Testis (tissue), 3 donors: ENCODE data around the gene CROT. TPM values are rescaled to one million over a fixed set of nuclear protein-coding genes. Genes with fewer than 3 reads are reported as not detected.

ENCODE experiments used
- DNase-seq: peaks from one replicate; pipeline ENCODE4 v3.0.0-alpha.2; 2019
- H3K27ac ChIP-seq, 2 donors: fragments of 200-600 bp; sonication (generic); one replicate each; pipeline ENCODE4 v1.5.1; 2019
- H3K27me3 ChIP-seq: fragments of 200-600 bp; sonication (generic); one replicate; pipeline ENCODE4 v1.5.1; 2019
- H3K36me3 ChIP-seq: fragments of 200-600 bp; sonication (generic); one replicate; pipeline ENCODE4 v1.5.1; 2017; ENCODE audit warnings: low read depth; ENCODE audit errors: missing control alignments
- H3K4me1 ChIP-seq: fragments of 200-600 bp; sonication (generic); one replicate; pipeline ENCODE4 v1.5.1; 2019
- H3K4me3 ChIP-seq, 2 donors: fragments of 200-600 bp; sonication (generic); one replicate each; pipeline ENCODE4 v1.5.1; 2017 to 2019
- H3K9me3 ChIP-seq: fragments of 200-600 bp; sonication (generic); one replicate; pipeline ENCODE4 v1.5.1; 2017
- POLR2A ChIP-seq: fragments of 450-650 bp; IDR thresholded peaks from one replicate; pipeline ENCODE4 v1.6.1; 2017; ENCODE audit warnings: antibody characterized with exemption, mild to moderate bottlenecking, moderate library complexity
- WGBS, 2 donors: methylation state at CpG; one replicate each; pipeline ENCODE4 v1.1.5; 2018; 5-methylcytosine and 5-hydroxymethylcytosine counted together
- intact Hi-C: fragments of 100-400 bp; cut with DNase I; formaldehyde crosslinking; loops from one replicate; pipeline ENCODE4 v1.15.1; 2023; ENCODE audit warnings: low total_unique reads
- polyA plus RNA-seq: library from polyadenylated mRNA; stranded (reverse); fragments of 350-450 nt; fragmentation: Illumina TruSeq; extraction: RNeasy Lipid Tissue Mini Kit (QIAGEN cat#74804); gene quantifications from one replicate; pipeline ENCODE4 v1.2.3, GENCODE V29; 2014; ENCODE audit warnings: low read depth, low replicate concordance; ENCODE audit not compliant: insufficient read depth
- total RNA-seq, 2 donors: library from RNA; depleted of rRNA; stranded (reverse); fragments of >200 nt; gene quantifications; one replicate each; pipeline ENCODE4 v1.2.3, GENCODE V29; 2016
- TF ChIP-seq, protein P1 (sequence below), 3 experiments: fragments of 450-650 bp in 2 of 3; fragments of 200-600 bp in 1 of 3; sonication (generic) in 1 of 3; IDR thresholded peaks; one replicate each; pipeline ENCODE4 v1.5.1; 2016 to 2019; ENCODE audit warnings: antibody characterized with exemption in 3 of 3, mild to moderate bottlenecking in 2 of 3, moderate library complexity in 1 of 3

The CROT gene
- total and polyA plus RNA-seq, 3 donors from 2014 or later: 4.5 to 10.5 (median 7.3) TPM

DNA sequence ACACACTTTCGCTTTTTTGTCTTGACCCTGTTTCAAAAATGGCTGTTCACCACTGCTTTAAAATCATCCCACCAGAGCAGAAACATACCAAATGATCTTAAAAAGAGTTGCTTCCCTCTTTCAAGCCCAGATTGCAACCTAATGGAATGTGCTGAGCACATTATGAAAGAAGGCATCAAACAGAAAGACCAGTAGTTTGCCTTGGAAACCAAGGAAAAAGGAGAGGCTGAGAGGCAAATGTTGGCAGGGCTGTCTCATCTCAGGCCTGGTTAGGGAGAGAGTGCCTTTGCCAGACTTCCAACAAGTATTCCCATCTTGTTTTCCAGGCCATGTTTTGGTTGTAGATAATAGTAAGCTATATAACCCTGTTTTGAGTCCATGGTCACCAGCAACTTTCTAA lies 65.7 kb downstream of the CROT start:
- DNase-seq: no peak
- 93% methylated on average over 1 of the region's 1 CpG for WGBS, 2 donors
- TF ChIP-seq, protein P1, sequence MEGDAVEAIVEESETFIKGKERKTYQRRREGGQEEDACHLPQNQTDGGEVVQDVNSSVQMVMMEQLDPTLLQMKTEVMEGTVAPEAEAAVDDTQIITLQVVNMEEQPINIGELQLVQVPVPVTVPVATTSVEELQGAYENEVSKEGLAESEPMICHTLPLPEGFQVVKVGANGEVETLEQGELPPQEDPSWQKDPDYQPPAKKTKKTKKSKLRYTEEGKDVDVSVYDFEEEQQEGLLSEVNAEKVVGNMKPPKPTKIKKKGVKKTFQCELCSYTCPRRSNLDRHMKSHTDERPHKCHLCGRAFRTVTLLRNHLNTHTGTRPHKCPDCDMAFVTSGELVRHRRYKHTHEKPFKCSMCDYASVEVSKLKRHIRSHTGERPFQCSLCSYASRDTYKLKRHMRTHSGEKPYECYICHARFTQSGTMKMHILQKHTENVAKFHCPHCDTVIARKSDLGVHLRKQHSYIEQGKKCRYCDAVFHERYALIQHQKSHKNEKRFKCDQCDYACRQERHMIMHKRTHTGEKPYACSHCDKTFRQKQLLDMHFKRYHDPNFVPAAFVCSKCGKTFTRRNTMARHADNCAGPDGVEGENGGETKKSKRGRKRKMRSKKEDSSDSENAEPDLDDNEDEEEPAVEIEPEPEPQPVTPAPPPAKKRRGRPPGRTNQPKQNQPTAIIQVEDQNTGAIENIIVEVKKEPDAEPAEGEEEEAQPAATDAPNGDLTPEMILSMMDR (IDR thresholded peaks at IDR 0.05): no peak
- no peak for TF ChIP-seq POLR2A
- H3K4me3 ChIP-seq: no peak overlapping the region
- no peaks in the 10 kb centered on the region for H3K4me1 ChIP-seq
- no peaks in the 10 kb centered on the region for H3K27me3 ChIP-seq
- no peaks in the 10 kb centered on the region for H3K9me3 ChIP-seq
- no peaks in the 10 kb centered on the region for H3K36me3 ChIP-seq
- intact Hi-C loops: no loop called here
- no peak overlapping the region for H3K27ac ChIP-seq

- intact Hi-C loops: no loop called here
- no peak for DNase-seq
- H3K4me1 ChIP-seq: no peaks in the 10 kb centered on the region
- H3K27ac ChIP-seq: no peak overlapping the region
- H3K4me3 ChIP-seq: no peak overlapping the region
- 83 to 93% methylated on average over 1 of the region's 1 CpG for WGBS, 2 donors
- no peak for TF ChIP-seq POLR2A
- TF ChIP-seq, protein P1 (IDR thresholded peaks at IDR 0.05): no peak
- no peaks in the 10 kb centered on the region for H3K9me3 ChIP-seq
- no peaks in the 10 kb centered on the region for H3K27me3 ChIP-seq
- no peaks in the 10 kb centered on the region for H3K36me3 ChIP-seq
Measured at GRCh38 chr7:87413029-87413428, 67.6 kb downstream of the CROT start.

DNA sequence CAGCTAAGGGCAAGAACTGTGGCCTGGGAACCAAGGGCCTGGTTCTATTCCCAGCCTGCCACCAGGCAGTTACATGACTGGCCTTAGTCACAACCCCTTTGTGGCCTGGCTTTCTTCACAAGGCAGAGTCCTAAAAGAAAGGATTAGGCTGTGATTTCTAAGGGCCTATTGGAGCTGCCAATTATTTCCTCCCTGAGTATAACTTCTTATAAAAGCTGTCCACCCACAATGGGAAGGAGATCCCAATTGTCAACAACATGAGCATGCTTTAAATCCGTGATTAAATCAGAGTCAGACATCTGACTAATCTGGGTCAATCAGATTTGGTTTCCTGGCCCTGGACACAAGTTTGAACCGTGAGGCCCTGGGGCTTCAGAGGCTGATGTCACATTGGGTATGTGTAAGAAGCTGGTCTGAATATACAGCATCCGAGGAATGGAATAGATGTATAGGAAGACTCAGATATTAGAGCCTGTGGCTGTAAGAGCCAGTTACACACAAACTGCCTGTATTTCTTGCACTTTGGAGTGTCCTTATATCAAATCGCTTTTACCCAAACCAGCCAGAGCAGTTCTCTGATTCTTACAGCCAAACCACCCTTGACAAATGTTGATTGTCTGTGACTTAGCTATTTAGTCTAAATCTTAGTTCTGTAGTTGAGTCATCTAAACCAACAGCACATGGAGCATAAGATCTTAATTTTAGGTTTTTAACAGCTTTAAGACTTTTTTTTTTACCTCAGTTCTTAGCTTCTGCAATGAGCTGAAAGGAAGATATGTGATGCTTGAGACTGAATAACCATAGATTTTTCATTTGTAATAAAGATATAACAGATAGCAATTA lies 68.7 kb downstream of the CROT start:
- DNase-seq: no peak
- Histone ChIP-seq H3K27ac (no peak overlapping the region), H3K4me3 (no peak overlapping the region), H3K9me3 (no peaks in the 10 kb centered on the region), H3K4me1 (no peaks in the 10 kb centered on the region), H3K27me3 (no peaks in the 10 kb centered on the region), H3K36me3 (no peaks in the 10 kb centered on the region)
- TF ChIP-seq, protein P1 (IDR thresholded peaks at IDR 0.05): no peak
- no peak for TF ChIP-seq POLR2A
- intact Hi-C loops: no loop called here
- 84 to 87% methylated on average over 4 of the region's 4 CpGs for WGBS, 2 donors

DNA sequence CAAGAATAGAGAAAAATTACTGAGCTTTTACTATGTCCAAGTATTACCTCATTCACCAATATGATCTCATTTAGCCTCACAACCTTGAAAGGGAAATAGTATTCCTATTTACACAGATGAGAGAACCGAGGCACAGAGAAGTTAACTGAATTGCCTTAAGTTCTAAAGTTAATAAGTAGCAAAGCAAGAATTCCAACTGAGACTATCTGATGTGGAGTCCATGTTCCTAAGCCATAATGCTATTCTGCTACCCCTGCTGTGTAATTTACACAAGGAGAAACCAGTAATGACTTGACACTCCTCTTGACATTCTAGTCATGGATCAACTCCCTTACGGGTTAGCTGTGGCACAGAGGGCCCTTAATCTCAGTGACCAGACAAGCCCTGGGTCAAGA lies 69.3 kb downstream of the CROT start:
- Histone ChIP-seq H3K36me3 (no peaks in the 10 kb centered on the region), H3K27me3 (no peaks in the 10 kb centered on the region), H3K9me3 (no peaks in the 10 kb centered on the region), H3K4me3 (no peak overlapping the region), H3K4me1 (no peaks in the 10 kb centered on the region), H3K27ac (no peak overlapping the region)
- no peak for DNase-seq
- intact Hi-C loops: loop anchor here (5.0 kb wide), 1 partner anchor 102 kb away; no protein-coding TSS in a partner anchor
- TF ChIP-seq, protein P1 (IDR thresholded peaks at IDR 0.05): no peak
- TF ChIP-seq POLR2A: no peak
- 75 to 85% methylated on average over 2 of the region's 2 CpGs for WGBS, 2 donors
